NCI-H187 treated with DMSO at 0.1 percent for 48 hours (cell line): Measurements from ENCODE around the gene SH3TC2.

ENCODE experiments used
- DNase-seq: peaks from one replicate; lab custom pipeline; 2025; lab: John Stamatoyannopoulos, UW

Gene SH3TC2

GRCh38 chr5:148999741-149000140, 63.1 kb downstream of the SH3TC2 start:
- no peak for DNase-seq

GRCh38 chr5:148998174-148998797, 64.6 kb downstream of the SH3TC2 start:
- DNase-seq: peak; percentile 10

GRCh38 chr5:148996270-148996669, 66.6 kb downstream of the SH3TC2 start:
- no peak for DNase-seq

DNA sequence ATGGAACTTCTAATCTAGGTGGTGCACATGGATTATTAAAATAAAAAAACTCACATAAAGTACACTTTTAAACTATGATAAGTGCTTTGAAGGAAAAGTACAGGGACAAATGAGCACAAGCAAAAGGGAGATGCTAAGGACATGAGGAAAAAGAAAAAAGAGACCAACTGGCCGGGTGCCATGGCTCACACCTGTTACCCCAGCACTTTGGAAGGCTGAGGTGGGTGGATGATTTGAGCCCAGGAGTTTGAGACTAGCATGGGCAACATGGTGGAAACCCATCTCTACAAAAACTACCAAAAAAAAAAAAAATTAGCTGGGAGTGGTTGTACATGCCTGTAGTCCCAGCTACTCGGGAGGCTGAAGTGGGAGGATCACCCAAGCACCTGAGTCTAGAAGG, 67.1 kb downstream of the SH3TC2 start:
- DNase-seq: no peak

- no peak for DNase-seq
These were observed 69.5 kb downstream of the SH3TC2 start for GRCh38 chr5:148993283-148993936.

DNA sequence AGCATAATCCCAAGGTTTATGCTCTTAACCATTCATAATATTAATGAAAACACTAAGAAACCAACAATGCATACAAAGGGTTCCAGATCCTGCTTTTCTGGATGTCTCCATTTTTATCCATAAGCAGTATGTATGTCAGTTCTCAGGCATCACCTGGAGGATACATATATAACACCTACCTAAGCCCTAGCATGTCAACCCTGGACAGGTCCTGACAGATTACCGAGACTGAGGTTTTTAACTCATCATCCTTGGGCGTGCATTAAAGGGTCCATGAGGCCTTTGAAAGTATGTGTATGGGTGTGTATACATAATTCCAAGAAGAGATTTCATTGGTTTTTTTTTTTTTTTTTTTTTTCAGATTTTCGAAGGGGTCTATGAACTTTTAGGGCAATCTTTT, 70.6 kb downstream of the SH3TC2 start:
- DNase-seq: no peak

DNA sequence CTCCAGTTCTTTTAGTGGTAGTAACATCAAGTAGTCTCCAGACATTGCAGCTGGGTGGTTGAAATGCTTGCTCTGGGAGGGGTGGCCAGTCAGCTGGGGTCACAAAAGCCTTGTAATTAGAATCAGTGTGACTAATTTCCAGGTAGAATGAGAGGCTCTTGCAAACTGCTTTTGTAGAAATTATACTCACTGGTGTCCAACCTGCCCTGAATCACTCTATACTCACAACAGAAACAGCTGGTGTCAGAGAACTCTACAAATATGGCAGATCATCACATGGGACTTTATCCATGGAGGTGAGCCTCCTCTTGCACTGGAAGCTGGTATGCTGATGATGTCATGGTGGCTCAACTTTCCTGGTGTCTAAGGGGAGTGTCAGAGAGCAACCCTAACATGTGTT, 71.3 kb downstream of the SH3TC2 start:
- DNase-seq: no peak

- no peak for DNase-seq
These were observed 72.0 kb downstream of the SH3TC2 start for GRCh38 chr5:148990817-148991216.

GRCh38 chr5:148989567-148989966, 73.3 kb downstream of the SH3TC2 start:
- no peak for DNase-seq

GRCh38 chr5:148988328-148988727, 74.5 kb downstream of the SH3TC2 start:
- no peak for DNase-seq

GRCh38 chr5:148986636-148987035, 76.2 kb downstream of the SH3TC2 start:
- DNase-seq: no peak

DNA sequence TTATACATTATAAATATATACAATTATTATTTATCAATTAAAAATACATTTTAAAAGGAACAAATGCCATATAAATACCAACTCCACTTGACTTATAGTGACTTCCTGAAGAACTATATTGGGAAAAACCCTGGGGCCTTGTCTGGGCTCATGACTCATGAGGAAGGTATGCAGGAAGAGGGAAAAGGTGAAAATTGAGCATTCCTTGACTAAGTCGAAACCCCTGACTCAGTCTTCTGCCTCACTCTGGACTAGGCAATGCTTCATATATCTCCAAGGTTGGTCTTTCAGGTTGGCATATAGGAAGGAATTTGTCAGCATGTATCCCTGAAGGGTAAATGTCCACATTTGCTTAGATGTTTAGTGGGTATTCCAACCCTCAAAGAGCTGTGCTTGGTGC, 78.5 kb downstream of the SH3TC2 start:
- no peak for DNase-seq

DNA sequence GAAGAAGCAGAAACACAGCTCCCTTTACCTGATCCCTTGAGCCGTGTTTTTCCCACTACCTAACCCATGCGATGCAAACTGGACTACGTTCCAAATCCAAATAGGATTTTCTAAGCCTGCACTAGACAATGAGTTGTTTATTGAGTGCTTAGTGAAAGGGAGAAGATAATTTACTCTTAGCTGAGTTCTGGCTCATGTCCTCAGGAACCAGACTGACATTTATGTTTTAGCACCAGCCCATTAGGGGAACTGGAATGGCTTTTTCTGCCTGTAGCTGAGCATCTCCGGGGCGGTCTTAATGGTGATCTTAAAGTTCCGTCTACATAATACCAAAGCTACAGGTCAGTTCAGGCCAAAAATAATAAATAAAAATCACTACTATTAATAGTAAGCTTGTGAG, 81.5 kb downstream of the SH3TC2 start:
- no peak for DNase-seq

GRCh38 chr5:148980731-148981130, 82.1 kb downstream of the SH3TC2 start:
- no peak for DNase-seq

DNA sequence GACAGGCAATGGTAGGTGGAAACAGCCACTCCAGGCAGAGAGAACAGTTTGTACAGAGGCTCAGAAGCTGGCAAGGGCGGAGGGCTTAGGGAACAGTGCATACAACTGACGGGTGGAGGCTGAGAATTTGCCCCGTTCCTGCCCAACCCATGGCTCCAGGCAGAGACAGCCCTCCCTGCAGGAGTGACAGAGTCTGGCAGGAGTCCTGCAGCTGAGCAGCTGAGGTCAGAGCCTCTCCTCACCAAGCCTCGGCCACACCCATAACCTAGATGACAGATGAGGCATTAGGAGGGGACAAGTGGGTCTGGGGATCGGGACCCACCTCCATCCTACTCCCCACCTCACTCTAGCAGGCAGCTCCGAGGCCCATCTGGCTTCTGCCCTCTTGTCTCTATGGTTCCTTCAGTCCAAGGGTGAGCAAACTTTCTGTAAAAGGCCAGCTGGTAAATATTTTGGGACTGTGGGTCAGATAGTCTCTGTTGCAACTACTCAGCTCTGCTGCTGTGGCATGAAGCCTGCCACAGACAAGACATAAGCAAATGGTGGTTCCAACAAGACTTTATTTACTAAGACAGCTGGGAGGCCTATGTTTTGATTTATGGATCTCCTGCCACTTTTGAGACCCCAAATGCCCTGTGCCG, 83.7 kb downstream of the SH3TC2 start:
- no peak for DNase-seq

DNA sequence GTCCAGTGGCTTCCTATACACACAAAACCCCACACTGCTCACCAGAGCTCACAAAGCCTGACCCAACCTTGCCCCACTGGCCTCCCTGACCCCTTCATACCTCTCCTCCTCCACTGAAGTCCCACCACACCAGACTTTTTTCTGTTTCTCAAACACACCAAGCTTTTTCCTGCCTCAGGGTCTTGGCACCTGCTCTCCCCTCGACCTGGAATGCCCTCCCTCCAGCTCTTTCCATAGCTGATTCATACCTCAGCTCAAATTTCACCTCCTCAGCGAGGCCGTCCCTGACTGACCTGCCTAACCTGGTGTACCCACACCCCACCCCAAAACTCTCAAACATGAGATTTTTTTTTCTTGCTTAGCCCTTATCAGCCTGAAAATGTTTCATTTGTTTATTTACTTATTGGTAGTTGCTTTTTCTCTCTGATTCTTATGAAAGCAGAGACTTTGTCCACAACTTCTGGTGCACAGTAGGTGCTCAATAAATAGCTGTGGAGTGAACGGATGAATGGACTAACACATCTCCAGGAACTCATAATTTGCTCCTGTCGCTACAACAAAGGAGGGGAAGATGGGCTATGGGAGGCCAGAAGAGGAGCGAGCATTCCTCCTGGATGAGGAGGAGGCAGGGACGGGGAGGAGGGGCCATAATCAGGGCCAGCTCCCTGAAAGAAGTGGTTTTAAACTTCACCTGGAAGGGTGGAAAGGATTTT, 84.3 kb downstream of the SH3TC2 start:
- no peak for DNase-seq

DNA sequence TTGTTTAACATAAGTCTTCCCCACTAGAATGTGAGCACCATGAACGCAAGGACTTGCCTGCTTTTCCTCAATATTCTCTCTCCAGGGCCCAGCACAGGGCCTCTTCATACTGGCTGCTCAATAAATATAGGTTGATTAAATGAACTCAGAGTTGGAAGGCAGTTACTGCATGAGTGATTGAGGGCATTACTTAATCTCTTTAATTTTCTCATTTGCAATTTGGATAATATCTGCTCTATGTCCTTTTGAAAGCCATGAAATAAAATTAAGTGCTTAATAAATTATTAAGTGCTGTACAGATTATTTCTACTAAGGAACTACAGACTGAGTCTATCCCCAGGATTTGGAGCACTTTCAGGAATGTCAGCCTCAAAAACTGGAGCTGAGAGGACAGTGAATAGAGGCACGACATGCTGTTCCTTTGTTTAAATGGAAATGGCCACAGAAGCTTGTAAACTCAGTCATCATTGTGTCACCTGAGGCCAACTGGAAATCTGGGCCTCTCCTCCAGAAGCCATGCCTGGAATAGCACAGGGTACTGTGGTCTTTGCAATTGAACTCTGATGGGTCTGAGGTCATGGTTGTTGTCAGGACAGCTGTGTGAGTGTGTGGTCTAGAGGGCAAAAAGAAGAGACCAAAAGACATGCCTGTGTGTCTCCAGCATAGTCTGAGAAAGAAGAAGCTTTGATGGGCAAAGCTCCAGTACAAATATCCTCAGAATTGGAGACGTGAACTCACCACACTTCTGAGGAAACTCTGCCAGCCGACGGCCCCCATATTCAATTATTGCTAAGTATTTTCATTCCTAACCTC, 86.1 kb downstream of the SH3TC2 start:
- no peak for DNase-seq

- no peak for DNase-seq
These were observed 88.1 kb downstream of the SH3TC2 start for GRCh38 chr5:148974642-148975327.

DNA sequence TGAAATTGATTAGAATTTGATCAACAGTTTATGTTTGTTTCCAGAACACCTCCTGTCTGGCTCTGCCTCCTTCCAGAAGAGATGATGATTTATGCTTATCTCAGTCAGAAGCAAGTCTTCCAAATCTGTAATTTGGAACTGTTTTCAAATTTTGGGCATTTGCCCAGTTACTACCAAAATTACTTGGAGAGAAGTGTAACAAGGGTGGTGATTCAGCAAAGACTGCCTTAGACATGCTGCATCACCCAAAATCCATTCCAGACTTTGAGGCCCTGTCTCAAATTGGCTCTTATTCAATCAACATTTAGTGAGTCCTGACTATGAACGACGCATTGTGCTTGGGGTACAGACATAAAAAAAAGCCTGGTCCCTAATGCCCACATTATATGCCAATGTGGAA, 89.4 kb downstream of the SH3TC2 start:
- DNase-seq: no peak

DNA sequence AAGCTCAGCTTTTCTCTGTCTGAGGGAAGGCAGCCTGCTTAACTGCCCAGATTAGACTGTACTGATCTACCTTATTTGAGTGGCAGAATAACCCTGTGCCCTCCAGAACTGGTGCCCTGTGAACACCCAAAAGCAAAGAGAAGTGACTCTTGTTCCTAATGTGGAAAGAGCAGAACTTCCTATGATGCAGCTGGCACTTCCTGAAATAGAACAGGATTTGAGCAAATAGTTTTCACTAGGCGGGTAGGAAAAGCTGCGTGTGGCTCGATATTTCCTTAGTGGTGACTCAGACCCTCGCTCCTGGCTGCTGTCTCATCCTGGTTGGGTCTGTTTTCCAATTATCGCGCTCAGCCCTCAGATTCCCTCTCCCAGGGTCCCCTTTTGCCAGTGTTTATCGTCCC, 89.9 kb downstream of the SH3TC2 start:
- DNase-seq: no peak

GRCh38 chr5:148972396-148972795, 90.5 kb downstream of the SH3TC2 start:
- no peak for DNase-seq

GRCh38 chr5:148970876-148971275, 92.0 kb downstream of the SH3TC2 start:
- no peak for DNase-seq
